ENCODE data around the gene ABLIM1.

Gene ABLIM1

DNA sequence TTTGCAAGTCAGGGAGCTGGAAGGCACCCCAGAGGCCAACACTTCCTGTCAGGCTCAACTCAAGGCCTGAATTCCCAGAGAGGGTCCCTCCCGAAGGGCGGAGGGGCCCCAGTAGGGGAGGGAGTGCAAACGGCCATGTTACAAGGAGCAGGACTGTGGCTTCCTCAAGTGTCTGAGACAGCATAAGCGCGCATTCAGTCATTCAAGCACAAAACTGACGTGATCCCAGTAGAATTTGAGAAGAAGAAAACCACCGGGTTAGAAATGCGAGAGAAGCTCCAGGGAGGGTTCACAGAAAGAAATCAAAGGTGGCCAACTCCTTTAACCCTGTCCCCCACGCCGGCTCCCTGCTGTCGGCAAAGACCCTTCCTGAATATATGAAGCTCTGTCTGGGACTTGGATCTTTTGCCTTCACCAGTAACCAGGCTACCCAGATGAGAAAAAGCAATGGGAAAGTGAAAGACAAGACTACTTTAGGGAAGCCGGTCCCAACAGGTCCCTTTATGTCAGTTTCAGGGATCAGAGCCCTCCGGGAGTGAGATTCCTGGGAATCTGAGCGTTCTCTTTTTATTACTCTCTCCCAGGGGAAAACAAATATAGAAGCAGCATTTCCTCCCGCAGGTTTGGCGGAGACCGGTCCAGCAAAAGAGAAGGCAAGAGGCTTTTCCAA lies 255.1 kb downstream of the ABLIM1 start:
- no peak for DNase-seq

DNA sequence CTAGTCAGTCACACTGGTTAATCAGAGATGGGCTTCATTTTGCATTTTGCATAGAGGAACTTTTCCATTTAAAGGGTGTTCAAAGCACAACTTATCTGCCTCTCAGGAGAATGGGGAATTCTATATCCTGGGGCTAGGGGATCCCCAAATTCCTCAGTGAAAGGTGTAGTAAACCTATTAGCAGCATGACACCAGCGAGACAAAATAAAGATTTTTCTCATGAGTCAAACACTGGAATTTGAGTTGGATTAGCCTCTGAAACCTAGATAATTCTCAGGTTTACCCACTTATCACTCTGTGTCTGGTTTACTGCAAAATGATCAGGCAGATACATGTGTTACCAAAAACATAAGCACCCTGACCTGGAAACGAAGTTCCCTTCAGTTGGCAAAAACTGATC lies 255.8 kb downstream of the ABLIM1 start:
- no peak for DNase-seq

DNA sequence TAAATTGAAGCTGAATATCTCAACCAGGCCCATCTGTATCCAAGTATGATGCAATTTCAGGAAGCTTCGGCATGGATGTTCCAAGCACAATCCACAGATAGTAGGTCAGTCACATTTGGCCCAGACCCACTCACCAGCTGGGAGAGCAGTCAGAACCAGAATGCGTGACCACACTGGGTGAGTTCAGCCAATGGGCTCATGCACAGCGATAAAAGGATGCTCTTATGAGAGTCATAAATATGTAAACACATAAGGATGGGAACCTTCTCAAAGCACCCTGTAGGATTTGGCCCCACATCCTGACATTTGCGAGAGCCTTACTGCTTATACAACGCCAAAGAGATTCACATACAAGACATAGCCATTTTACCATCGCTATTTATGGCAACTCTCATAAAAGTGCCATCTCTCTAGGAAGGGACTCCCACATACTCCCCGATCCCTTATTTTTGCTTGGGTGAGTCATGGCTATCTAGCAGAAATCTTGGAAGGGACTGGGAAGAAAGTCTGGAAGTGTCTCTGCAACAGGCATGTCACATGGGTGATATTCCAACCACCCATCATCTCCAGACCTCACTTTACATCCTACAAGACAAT lies 256.8 kb downstream of the ABLIM1 start:
- no peak for DNase-seq

DNA sequence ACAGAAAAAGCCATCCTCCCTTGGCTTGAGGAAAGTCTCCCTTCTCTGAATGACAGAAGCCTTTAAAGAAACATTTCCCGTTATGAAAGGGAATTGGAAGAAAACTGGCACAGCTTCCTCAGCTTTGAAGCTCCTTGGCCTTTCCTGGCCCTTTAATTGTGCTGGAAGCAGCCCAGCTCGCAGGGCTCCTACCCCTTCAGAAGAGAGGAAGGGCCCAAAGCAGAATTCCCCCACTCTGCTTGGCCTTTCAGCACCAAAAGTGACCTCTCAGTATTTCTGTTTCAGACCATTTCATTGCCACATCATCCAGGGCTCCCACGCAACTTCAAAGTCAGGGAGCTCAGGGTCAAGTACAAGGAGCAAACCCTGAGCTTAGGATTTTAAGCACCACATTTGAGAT lies 258.0 kb downstream of the ABLIM1 start:
- no peak for DNase-seq

DNA sequence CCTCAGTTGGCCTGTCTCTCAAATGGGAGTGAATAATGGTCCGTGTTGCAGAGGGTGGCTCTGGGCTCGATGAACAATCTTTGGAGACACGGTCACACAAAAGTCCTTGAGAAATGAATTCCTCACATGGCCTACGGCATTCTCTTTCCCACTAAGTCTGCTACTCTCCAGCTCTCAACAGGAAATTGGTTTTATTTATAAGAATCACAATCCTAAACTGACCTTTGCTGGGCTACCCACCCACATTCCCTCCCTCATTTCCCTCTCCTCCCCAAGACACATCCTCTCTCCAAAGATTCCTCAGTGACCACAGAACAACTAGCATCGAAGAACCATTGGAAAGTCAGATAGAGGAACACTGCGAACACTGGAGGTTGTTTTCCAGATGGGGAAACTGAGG lies 258.5 kb downstream of the ABLIM1 start:
- DNase-seq = no peak

DNA sequence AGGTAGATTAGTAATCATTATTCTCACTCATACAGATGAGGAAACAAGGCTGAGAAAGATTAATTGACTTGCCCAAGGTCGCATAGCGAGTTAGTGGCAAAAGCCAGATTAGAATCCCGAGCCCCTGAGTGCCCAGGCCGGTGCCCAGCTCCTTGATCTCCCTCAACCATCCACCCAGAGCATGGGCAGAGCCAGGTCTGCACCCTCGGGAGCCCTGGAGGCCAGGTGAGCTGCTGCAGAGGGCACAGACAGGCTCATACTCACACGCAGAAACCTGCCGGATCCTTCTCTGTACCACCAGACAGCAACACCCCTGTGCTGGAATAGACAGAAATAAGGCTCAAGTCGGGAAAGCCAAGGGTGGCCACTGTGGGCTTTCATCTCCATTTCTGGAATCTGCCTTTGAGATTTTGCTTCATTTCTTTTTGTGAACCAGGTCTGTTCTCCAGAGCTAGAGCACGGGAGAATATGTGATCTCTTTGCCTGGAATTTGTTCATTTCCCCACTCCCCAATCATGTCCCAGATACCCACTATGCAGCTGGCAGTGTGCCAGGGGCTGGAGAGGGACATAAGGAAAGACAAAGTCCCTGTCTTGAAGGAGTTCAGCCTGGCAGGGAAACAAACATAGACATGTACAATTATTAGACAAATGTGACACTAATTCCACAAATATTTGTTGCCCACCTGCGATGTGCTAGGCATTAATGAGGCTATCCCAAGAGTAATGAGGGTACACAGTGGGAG lies 259.3 kb downstream of the ABLIM1 start:
- DNase-seq = no peak

DNA sequence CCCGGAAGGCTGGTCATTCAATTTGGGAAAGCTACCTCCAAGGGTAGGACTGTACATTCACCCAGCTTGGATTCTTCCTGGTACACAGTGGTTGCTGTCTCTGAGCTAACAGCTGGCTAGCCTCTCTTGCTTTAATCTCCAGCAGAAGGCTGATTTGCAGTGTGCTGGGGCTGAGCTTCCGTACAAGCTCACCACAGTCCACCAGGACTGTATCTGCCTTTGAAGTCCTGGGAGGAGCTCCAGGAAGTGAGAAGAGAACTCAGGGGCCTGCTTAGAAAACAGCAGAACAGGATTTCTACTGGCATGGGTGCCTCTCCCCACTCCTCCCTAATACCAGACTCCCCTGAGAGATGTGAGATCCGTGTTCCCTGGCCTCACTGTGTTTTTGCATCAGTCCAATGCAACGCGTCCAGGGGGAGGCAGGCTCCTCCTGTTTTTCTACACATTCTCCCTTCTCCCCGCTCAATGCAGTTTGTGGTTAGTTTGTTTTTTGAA lies 260.4 kb downstream of the ABLIM1 start:
- DNase-seq = no peak

DNA sequence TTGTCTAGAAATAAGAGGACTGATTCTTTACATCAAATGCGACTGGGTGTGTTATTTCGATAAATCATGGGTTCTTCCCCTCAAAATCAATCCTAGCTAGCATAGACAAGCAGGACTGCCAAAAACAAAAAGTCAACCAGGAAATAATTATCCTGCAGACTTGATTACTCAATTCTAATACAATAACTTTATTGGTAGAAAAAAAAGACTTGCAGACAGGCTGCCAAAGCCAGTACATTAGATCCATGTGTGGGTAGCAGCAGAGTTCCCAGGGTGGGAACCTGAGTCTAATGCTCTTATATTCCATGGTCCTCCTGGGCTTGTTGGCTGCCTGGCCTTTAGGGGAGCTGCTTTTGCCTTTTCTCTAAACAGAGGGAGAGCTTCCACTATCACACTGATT lies 261.6 kb downstream of the ABLIM1 start:
- no peak for DNase-seq

DNA sequence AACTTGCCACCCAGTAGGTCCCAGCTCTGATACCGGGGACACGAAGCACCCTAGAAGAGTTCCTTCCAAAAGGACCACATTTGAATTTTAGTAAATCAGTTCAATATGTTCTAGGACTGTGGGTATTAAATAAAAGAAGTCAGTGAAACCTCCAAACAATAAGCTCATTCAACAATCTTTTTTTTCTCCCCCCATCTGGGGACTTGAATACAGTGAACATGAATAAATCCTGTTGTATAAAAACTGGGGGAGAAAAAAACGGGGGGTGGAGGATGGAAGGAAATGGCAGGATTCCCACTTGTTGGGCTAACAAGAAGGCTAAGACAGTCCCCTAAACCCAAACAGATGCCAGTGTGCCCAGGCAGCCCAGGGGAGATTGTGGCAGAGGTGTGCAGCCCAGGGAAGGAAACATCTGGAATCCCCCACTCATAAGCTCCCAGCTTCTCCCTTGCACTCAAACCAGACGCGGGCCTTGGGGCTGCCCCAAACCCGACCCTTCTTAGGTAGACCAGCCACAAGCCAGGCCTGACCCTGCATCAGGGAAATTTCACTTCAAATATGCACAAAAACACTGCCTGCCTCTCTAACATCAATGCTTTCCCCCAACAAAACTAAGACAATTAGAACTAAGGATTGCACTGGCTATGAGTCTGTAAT lies 262.6 kb downstream of the ABLIM1 start:
- no peak for DNase-seq

DNA sequence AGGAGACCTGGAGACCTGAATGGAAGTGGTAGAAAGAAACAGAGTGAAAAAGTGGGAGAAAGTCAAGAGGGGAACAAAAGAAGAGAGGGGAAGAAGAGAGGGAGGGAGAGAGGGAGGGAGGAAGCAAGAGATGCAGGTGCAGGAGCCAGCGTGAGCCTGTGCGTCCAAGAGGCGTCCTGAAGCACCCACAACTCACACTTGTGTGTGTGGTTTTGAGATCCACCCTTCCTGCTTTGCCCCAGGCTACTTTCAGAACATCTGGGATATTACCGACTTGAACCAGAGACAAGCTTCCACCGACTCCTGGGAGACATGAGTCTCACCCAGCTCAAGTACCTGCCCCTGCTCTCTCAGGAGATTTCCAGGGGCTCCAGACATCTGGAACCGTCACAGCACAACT lies 263.5 kb downstream of the ABLIM1 start:
- no peak for DNase-seq

DNA sequence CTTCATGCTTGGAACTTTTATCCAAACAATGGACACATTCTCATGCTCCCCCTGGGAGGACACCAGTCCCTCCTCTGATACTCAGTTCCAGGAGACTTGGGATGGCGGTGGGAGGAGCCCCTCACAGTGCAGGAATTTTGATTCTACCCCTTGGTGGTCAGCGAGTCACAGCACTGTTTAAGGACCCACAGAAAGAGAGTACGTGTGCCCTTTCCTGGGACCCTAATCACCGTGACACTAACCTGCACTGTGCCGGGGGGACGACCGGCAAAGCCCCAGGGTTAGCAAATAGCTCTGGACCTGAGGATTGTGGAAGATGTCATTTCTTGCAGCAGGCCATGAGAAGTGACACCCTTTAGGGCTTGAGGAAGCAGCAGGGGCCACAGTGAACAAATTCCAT lies 264.2 kb downstream of the ABLIM1 start:
- no peak for DNase-seq

DNA sequence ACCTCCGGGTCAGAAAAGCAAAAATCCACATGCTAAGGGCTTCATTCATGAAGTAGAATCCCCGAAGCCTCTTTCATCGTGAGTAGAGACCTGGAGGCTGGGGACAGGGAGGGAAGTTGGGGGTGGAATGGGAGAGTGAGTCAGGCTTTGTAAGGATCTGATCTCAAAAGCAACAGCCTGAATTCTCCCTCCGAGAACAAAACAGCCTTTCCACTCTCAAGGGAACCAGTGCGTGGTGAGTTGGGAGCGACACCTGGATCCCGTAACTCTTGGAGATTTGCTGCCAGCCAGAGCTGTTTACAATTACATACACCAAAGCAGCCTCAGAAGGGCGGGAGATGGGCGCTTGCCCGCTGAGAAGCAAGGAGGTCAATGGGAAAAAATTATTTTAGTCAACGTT lies 264.6 kb downstream of the ABLIM1 start:
- no peak for DNase-seq

DNA sequence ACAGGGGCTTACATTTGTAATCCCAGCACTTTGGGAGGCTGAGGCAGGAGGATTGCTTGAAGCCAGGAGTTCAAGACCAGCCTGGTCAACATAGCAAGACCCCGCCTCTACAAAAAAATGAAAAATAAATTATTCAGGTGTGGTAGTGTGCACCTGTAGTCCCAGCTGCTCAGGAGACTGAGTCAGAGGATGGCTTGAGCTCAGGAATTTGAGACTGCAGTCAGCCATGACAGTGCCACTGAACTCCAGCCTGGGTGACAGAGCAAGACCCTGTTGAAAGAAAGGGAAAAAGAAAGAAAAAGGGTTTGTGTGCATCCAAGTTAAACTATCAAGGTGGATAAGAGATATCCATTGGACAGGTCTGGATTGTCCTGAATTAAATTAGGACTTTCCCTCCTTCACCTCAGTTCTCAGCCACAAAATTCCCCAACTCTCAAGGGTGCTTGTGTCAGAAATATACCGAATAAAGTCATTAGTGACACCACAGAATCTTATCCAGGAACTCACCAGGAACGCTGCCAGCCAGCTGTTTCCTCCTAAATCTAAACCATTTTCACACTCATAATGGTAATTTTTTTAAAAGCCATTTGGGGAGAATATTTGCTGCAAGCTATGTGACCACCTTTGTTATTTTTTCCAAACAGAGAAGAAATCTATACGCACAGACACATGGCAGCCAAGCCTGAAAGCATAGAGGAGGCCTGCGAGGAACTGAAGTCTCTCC lies 265.8 kb downstream of the ABLIM1 start:
- no peak for DNase-seq

DNA sequence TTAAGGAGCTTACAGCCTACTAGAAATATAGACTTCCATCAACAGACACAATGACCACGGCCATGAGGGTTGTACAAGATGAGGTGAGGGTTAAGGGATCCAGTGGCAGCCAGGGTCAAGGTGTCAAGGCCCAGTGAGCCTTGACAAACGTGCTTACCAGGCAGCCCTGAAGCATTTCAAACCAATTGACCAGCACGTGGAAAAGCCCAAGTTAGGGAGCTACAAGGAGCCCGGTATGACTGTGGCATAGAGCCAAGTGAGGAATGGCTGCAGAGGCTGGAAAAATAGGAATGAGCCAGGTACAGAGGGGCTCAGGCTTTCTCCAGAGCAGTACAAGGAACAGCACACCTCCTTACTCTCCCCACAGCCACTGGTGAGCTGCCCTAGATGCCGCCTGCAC lies 266.5 kb downstream of the ABLIM1 start:
- no peak for DNase-seq

DNA sequence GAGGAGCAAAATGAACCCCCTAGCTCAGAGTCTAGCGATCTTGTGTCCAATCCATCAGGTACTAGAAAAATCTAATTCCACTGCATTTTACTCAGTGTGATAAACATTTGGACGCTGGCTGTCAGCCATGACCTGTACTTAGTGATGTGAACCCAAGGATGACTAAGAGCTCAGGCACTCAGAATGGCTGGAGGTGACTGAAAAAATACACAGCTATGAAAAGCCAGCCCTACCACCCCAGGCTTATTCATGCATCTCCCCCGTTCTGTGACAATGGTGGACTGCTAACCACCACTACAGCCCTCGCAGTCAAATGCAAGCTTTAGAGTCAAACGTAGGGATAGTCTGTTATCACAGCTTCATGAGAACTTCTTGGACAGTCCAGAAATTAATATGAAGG lies 268.6 kb downstream of the ABLIM1 start:
- no peak for DNase-seq

DNA sequence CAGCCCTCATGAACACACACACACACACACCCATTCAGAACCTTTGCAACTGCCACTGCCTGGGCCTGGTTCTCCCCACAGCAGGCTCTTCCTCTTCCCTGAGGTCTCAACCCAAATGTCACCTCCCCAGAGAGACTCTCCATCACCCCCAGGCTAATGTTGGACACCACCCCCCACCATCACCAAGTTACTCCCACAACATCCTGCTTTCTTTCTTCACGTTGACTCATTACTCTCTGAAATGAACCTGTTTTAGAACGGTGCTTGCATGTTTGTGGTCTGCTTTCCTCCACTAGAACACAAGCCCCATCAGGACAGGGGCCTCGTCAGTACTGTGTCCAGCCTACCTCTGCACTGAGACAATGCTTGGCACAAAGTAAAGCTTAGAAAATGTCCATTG lies 269.8 kb downstream of the ABLIM1 start:
- no peak for DNase-seq

DNA sequence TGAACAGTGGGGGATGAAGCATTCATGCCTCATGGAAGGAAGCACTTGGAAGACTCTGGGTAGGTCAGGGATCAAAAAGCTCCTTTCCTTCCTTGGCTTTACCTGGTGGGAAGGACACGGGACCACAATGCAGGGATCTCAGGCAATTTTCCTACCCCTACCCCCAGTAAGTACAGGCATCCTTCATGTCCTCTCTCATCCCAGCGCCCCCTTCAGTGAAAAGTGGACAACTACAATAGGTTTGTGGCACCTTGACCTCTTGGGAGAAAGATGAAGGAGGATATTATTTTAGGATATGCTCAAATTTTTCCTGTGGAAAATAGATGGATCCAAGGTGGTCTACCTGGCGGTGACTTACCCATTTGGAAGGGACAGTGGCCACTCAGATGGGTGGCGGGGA lies 270.3 kb downstream of the ABLIM1 start:
- no peak for DNase-seq

DNA sequence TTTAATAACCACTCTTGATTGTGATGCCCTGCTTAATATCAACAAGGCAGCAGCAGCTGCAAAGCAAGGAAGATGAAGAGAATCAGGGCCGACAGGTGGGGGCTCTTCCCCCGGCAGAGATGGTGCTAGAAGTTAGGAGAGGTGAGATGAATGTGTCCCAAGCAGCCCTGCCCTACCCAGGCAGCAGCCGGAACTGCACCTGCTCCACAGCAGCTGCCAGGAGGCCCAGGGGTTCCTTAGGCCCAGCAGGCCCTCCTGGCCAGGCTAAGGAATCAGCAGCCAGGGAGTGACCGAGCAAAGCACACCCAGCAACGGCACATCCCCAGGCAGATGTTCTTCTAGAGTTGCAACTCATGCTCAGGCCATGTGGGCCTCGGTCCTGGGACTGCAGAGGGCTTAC lies 271.6 kb downstream of the ABLIM1 start:
- DNase-seq = no peak

DNA sequence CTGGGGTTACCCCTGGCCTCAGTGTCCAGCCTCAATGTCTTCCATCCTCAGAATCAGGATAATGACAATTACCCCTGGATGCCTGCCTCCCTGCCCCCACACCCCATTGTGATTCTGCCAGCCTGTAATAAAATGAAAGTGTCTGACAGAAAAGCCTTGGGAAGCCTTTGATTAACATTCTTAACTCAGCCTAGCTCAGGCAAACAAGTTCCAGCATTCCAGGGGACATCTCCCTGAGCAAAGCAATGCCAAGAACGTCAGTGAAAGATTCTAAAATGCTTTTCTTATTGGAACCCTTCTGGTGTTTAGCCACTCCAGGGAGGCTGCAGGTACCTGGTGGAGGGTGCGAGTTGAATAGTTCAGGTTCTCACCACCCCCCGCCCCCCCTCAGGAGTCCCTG lies 272.5 kb downstream of the ABLIM1 start:
- no peak for DNase-seq

DNA sequence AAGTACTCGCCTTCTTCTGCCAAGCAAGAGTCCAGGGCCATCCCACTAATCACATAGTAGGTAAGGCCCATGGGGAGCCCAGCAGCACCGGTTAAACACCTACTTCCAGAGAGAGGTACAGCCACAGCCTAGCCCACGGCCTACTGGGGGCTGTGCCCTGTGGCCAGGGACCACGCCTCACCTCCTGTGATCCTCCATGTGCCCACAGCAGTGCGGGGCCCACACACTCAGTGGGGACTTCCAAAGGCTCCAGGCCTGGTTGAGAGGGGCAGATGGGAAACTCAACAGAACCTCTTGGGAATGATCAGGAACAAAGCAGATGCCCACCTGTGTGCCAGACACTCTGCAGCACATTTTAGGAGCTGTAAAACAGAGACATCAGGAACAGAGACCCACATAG lies 273.5 kb downstream of the ABLIM1 start:
- DNase-seq = no peak

DNA sequence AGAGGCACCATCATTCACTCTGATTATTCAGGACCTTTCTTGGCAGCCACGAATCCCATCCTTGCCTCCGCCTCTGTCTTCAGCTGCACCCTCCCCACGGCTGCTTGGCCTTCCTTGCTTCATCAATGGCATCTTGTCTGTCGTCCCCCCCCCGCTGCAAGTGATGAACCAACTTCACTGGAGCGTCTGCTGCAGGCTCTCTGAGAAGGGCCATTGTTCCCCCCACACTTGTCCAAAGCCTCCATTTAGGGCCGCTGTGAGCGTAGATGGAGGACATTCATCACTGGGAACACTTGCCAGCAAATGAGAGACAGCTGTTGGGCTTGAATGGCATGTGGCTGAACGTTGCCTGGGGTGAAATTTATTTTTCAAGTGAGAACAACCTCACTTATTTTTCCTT lies 273.9 kb downstream of the ABLIM1 start:
- no peak for DNase-seq

Data from inflammatory macrophage treated with lipopolysaccharide for 1 hour (primary cell).